Stimulated activated CD4-positive, alpha-beta T cell treated with anti-CD3 and anti-CD28 coated beads, Interleukin-12 subunit alpha, Interleukin-12 subunit beta, amount 100 ng/mL, for 4 hours (primary cell): ENCODE measurements around the gene AMH.

ENCODE experiments used
- DNase-seq: peaks from one replicate; pipeline ENCODE4 v3.0.0-alpha.2; 2020

Gene AMH

GRCh38 chr19:2288818-2289713 is 39.9 kb downstream of the AMH start:
- DNase-seq: no peak

GRCh38 chr19:2289714-2290435 is 40.8 kb downstream of the AMH start:
- DNase-seq: no peak

GRCh38 chr19:2290441-2291184 is 41.5 kb downstream of the AMH start:
- DNase-seq: no peak

- no peak for DNase-seq
These were observed 42.1 kb downstream of the AMH start for GRCh38 chr19:2291185-2291751.

- DNase-seq: no peak
These were observed 45.7 kb downstream of the AMH start for GRCh38 chr19:2294687-2295335.

- DNase-seq: no peak
These were observed 47.0 kb downstream of the AMH start for GRCh38 chr19:2296141-2296540.

- no peak for DNase-seq
These were observed 51.4 kb downstream of the AMH start for GRCh38 chr19:2300533-2300932.
